WTC11 (cell line): Measurements from ENCODE around the gene TRDMT1. TPM values are rescaled to one million over a fixed set of nuclear protein-coding genes. Genes with fewer than 3 reads are reported as not detected.

Experiments used
- ATAC-seq: fragments of 200-7000 bp; cut with Tn5 transposase; 2 replicates; pipeline ENCODE4 v1.10.0; 2021; ENCODE audit warnings: mild to moderate bottlenecking, moderate library complexity
- CTCF ChIA-PET: fragments of 300-600 bp; sonication (Branson Sonifier 250); formaldehyde crosslinking; loops from one replicate; lab custom pipeline; 2021; ENCODE audit warnings: antibody characterized with exemption; lab: Charles Lee
- POLR2A ChIA-PET: fragments of 350-600 bp; sonication (Branson Sonifier 250); formaldehyde crosslinking; loops from one replicate; lab custom pipeline; 2021; ENCODE audit warnings: antibody characterized with exemption; lab: Charles Lee
- DNase-seq: peaks from one replicate; pipeline ENCODE4 v3.0.0; 2021; ENCODE audit warnings: low spot score
- H3K27ac Mint-ChIP-seq: 2 replicates; pipeline ENCODE4 v1.8.0; 2021; ENCODE audit warnings: mixed read lengths
- H3K27me3 Mint-ChIP-seq: 2 replicates; pipeline ENCODE4 v1.8.0; 2021; ENCODE audit warnings: low read depth, mild to moderate bottlenecking, moderate library complexity, mixed read lengths
- H3K36me3 Mint-ChIP-seq: 2 replicates; pipeline ENCODE4 v1.8.0; 2021; ENCODE audit warnings: mixed read lengths
- H3K4me1 Mint-ChIP-seq: 2 replicates; pipeline ENCODE4 v1.8.0; 2022; ENCODE audit warnings: mixed read lengths
- H3K4me3 Mint-ChIP-seq: 2 replicates; pipeline ENCODE4 v1.8.0; 2021; ENCODE audit warnings: mild to moderate bottlenecking, moderate library complexity, mixed read lengths
- H3K9me3 Mint-ChIP-seq: 2 replicates; pipeline ENCODE4 v1.8.0; 2021; ENCODE audit warnings: mixed read lengths
- AFF4 ChIP-seq: sonication (generic); formaldehyde crosslinking; IDR thresholded peaks from 2 replicates; pipeline ENCODE4 v1.8.1; 2023; ENCODE audit warnings: mild to moderate bottlenecking, missing genetic modification reagents, borderline replicate concordance
- CDX4 ChIP-seq: fragments of 250-450 bp; sonication (Bioruptor Pico); IDR thresholded peaks from 2 replicates; pipeline ENCODE4 v1.9.0; 2021; ENCODE audit warnings: moderate library complexity, mild to moderate bottlenecking, inconsistent platforms, borderline replicate concordance
- FOXK1 ChIP-seq: sonication (generic); formaldehyde crosslinking; IDR thresholded peaks from 2 replicates; pipeline ENCODE4 v1.8.0; 2022; ENCODE audit warnings: mild to moderate bottlenecking, moderate library complexity, missing genetic modification reagents
- FOXP4 ChIP-seq: sonication (generic); formaldehyde crosslinking; IDR thresholded peaks from 2 replicates; pipeline ENCODE4 v1.8.0; 2022; ENCODE audit warnings: mild to moderate bottlenecking, missing genetic modification reagents
- HMGXB4 ChIP-seq: sonication (generic); formaldehyde crosslinking; IDR thresholded peaks from 2 replicates; pipeline ENCODE4 v1.8.1; 2023; ENCODE audit warnings: mild to moderate bottlenecking, moderate library complexity, missing genetic modification reagents
- NFATC4 ChIP-seq: fragments of 250-450 bp; sonication (Bioruptor Pico); IDR thresholded peaks from 2 replicates; pipeline ENCODE4 v1.9.0; 2021; ENCODE audit warnings: mild to moderate bottlenecking
- NFE2L1 ChIP-seq: sonication (generic); formaldehyde crosslinking; IDR thresholded peaks from 2 replicates; pipeline ENCODE4 v1.8.1; 2023; ENCODE audit warnings: missing genetic modification reagents
- NR1H2 ChIP-seq: sonication (generic); formaldehyde crosslinking; IDR thresholded peaks from 2 replicates; pipeline ENCODE4 v1.9.0; 2021; ENCODE audit warnings: mild to moderate bottlenecking, moderate library complexity, missing genetic modification reagents
- NR3C1 ChIP-seq: sonication (generic); formaldehyde crosslinking; conservative IDR thresholded peaks from 2 replicates; pipeline ENCODE4 v1.8.1; 2023; ENCODE audit warnings: low read depth, mild to moderate bottlenecking, missing genetic modification reagents
- PRRX2 ChIP-seq: fragments of 250-450 bp; sonication (Bioruptor Pico); IDR thresholded peaks from 2 replicates; pipeline ENCODE4 v1.8.0; 2021; ENCODE audit warnings: mild to moderate bottlenecking
- TEAD1 ChIP-seq: sonication (generic); formaldehyde crosslinking; IDR thresholded peaks from 2 replicates; pipeline ENCODE4 v1.8.0; 2022; ENCODE audit warnings: mild to moderate bottlenecking, missing genetic modification reagents
- TEAD4 ChIP-seq: sonication (generic); formaldehyde crosslinking; IDR thresholded peaks from 2 replicates; pipeline ENCODE4 v1.8.0; 2022; ENCODE audit warnings: mild to moderate bottlenecking, missing genetic modification reagents
- ZNF232 ChIP-seq: sonication (generic); formaldehyde crosslinking; IDR thresholded peaks from 2 replicates; pipeline ENCODE4 v1.8.0; 2022; ENCODE audit warnings: mild to moderate bottlenecking, missing genetic modification reagents
- ZNF317 ChIP-seq: sonication (generic); formaldehyde crosslinking; IDR thresholded peaks from 2 replicates; pipeline ENCODE4 v1.8.1; 2023; ENCODE audit warnings: low read depth, mild to moderate bottlenecking, moderate library complexity, missing genetic modification reagents, borderline replicate concordance
- ZNF532 ChIP-seq: fragments of 250-450 bp; sonication (Bioruptor Pico); IDR thresholded peaks from 2 replicates; pipeline ENCODE4 v1.9.0; 2021; ENCODE audit warnings: mild to moderate bottlenecking, borderline replicate concordance
- total RNA-seq: library from RNA; stranded (reverse); gene quantifications from 3 replicates; pipeline ENCODE4 v1.2.3, GENCODE V29; 2021

TRDMT1 gene
- total RNA-seq, 1 experiment from 2014 or later, result 11.7 TPM

- POLR2A ChIA-PET, result no interaction called here
- no peak for ATAC-seq
- Mint-ChIP-seq H3K36me3 (no peaks in the 10 kb centered on the region), H3K9me3 (no peaks in the 10 kb centered on the region), H3K4me1 (peaks cover 19% of the 10 kb centered on the region), H3K27me3 (no peaks in the 10 kb centered on the region), H3K4me3 (no peak overlapping the region), H3K27ac (no peak overlapping the region)
- CTCF ChIA-PET, result no interaction called here
- DNase-seq, result no peak
- TF ChIP-seq ZNF532 (CRISPR knock-in tag) (no peak), CDX4 (CRISPR knock-in tag) (no peak), ZNF317 (CRISPR knock-in tag) (no peak), PRRX2 (CRISPR knock-in tag) (no peak), TEAD4 (CRISPR knock-in tag) (no peak), FOXP4 (CRISPR knock-in tag) (no peak), HMGXB4 (CRISPR knock-in tag) (no peak), NR1H2 (no peak), AFF4 (no peak), NR3C1 (CRISPR knock-in tag) (no peak), ZNF232 (CRISPR knock-in tag) (no peak), NFE2L1 (no peak), FOXK1 (CRISPR knock-in tag) (no peak), TEAD1 (no peak), NFATC4 (no peak)
Observed at GRCh38 chr10:17185873-17186272, 15.6 kb downstream of the TRDMT1 start.
